ENCODE results near the gene LANCL3.
"Not testable (repeated sequence)": the region's sequence is repeated elsewhere in the genome, so short reads cannot be mapped to it uniquely, and the experiment has no call there.

Gene LANCL3

GRCh38 chrX:37613933-37614332 lies 42.5 kb downstream of the LANCL3 start:
- no peak for DNase-seq (ENCODE audit: low read depth in 2 of 2)

GRCh38 chrX:37627602-37628001 lies 56.1 kb downstream of the LANCL3 start:
- DNase-seq (ENCODE audit: low read depth in 2 of 2), result no peak

GRCh38 chrX:37638047-37638446 lies 66.6 kb downstream of the LANCL3 start:
- DNase-seq (ENCODE audit: low read depth in 2 of 2), result no peak

- no peak for DNase-seq (ENCODE audit: low read depth in 2 of 2)
These were observed 68.7 kb downstream of the LANCL3 start for GRCh38 chrX:37640142-37640541.

GRCh38 chrX:37641859-37642258 lies 70.4 kb downstream of the LANCL3 start:
- no peak for DNase-seq (ENCODE audit: low read depth in 2 of 2)

GRCh38 chrX:37644381-37645305 lies 73.2 kb downstream of the LANCL3 start:
- DNase-seq (ENCODE audit: low read depth in 2 of 2), result no peak

- DNase-seq (ENCODE audit: low read depth in 2 of 2), result no peak
These were observed 74.8 kb downstream of the LANCL3 start for GRCh38 chrX:37646254-37646653.

- not testable (repeated sequence) for DNase-seq (ENCODE audit: low read depth in 2 of 2)
These were observed 79.4 kb downstream of the LANCL3 start for GRCh38 chrX:37650879-37651278.

GRCh38 chrX:37651921-37652452 lies 80.5 kb downstream of the LANCL3 start:
- DNase-seq (ENCODE audit: low read depth in 2 of 2), result no peak

- DNase-seq (ENCODE audit: low read depth in 2 of 2), result no peak
These were observed 81.2 kb downstream of the LANCL3 start for GRCh38 chrX:37652589-37653231.

GRCh38 chrX:37653397-37654085 lies 82.1 kb downstream of the LANCL3 start:
- no peak for DNase-seq (ENCODE audit: low read depth in 2 of 2)

GRCh38 chrX:37658343-37659030 lies 87.0 kb downstream of the LANCL3 start:
- no peak for DNase-seq (ENCODE audit: low read depth in 2 of 2)

GRCh38 chrX:37659047-37659446 lies 87.6 kb downstream of the LANCL3 start:
- DNase-seq (ENCODE audit: low read depth in 2 of 2), result no peak

- DNase-seq (ENCODE audit: low read depth in 2 of 2), result no peak
These were observed 90.7 kb downstream of the LANCL3 start for GRCh38 chrX:37662181-37662580.

- DNase-seq (ENCODE audit: low read depth in 2 of 2), result no peak
These were observed 95.1 kb downstream of the LANCL3 start for GRCh38 chrX:37666516-37666915.

GRCh38 chrX:37667141-37667540 lies 95.7 kb downstream of the LANCL3 start:
- DNase-seq (ENCODE audit: low read depth in 2 of 2), result no peak

GRCh38 chrX:37672563-37672962 lies 101.1 kb downstream of the LANCL3 start:
- DNase-seq (ENCODE audit: low read depth in 2 of 2), result no peak

- DNase-seq (ENCODE audit: low read depth in 2 of 2), result no peak
These were observed 105.3 kb downstream of the LANCL3 start for GRCh38 chrX:37676811-37677210.

GRCh38 chrX:37677243-37677642 lies 105.8 kb downstream of the LANCL3 start:
- no peak for DNase-seq (ENCODE audit: low read depth in 2 of 2)

- no peak for DNase-seq (ENCODE audit: low read depth in 2 of 2)
These were observed 106.3 kb downstream of the LANCL3 start for GRCh38 chrX:37677765-37678164.

- DNase-seq (ENCODE audit: low read depth in 2 of 2), result no peak
These were observed 107.1 kb downstream of the LANCL3 start for GRCh38 chrX:37678574-37678973.

GRCh38 chrX:37679230-37679629 lies 107.8 kb downstream of the LANCL3 start:
- DNase-seq (ENCODE audit: low read depth in 2 of 2), result no peak
